Ovary (tissue), 9 donors: Measurements from ENCODE around the gene ABCC3. TPM values are rescaled to one million over a fixed set of nuclear protein-coding genes. Genes with fewer than 3 reads are reported as not detected.

ENCODE experiments used
- DNase-seq, 5 donors: peaks; one replicate each; pipeline ENCODE4 v3.0.0-alpha.2; 2019 to 2020
- H3K27ac ChIP-seq, 2 donors: fragments of 200-600 bp; one replicate each; pipeline versions ENCODE4 v1.5.1 to v1.8.0; 2019 to 2022
- H3K27me3 ChIP-seq: fragments of 200-600 bp; one replicate; pipeline ENCODE4 v1.8.0; 2022
- H3K36me3 ChIP-seq: fragments of 200-600 bp; sonication (generic); one replicate; pipeline ENCODE4 v1.5.1; 2019
- H3K4me1 ChIP-seq: one replicate; pipeline ENCODE4 v1.8.1; 2013; ENCODE audit warnings: mild to moderate bottlenecking, moderate library complexity; ENCODE audit not compliant: insufficient read depth
- H3K4me3 ChIP-seq: fragments of 200-600 bp; sonication (generic); one replicate; pipeline ENCODE4 v1.5.1; 2017
- H3K9me3 ChIP-seq, 2 donors: fragments of 200-600 bp in 1 of 2; sonication (generic) in 1 of 2; one replicate each; pipeline versions ENCODE4 v1.5.1 to v1.8.1; 2013 to 2019; ENCODE audit warnings: mild to moderate bottlenecking in 1 of 2, moderate library complexity in 1 of 2
- CTCF ChIP-seq, 3 donors: fragments of 450-650 bp in 2 of 3; fragments of 200-600 bp in 1 of 3; IDR thresholded peaks; one replicate each; pipeline versions ENCODE4 v1.5.1 to v1.8.0; 2016 to 2022; ENCODE audit warnings: antibody characterized with exemption in 3 of 3, mild to moderate bottlenecking in 1 of 3
- EP300 ChIP-seq: sonication (generic); formaldehyde crosslinking; IDR thresholded peaks from one replicate; pipeline ENCODE4 v1.6.1; 2017; ENCODE audit warnings: antibody characterized with exemption
- POLR2A ChIP-seq: fragments of 450-650 bp; IDR thresholded peaks from one replicate; pipeline ENCODE4 v1.6.1; 2017; ENCODE audit warnings: antibody characterized with exemption, mild to moderate bottlenecking, moderate library complexity
- WGBS, 3 donors: extraction: QIAGEN DNeasy Blood & Tissue Kit in 1 of 3; methylation state at CpG; one replicate each; pipeline versions ENCODE4 v1.1.5 to v1.1.7; 2013 to 2017; 5-methylcytosine and 5-hydroxymethylcytosine counted together
- intact Hi-C, 4 donors: fragments of 100-400 bp; cut with DNase I; formaldehyde crosslinking; loops; one replicate each; pipeline versions ENCODE4 v1.11.0 to v1.15.1; 2022 to 2023
- polyA plus RNA-seq, 2 donors: library from polyadenylated mRNA; stranded (reverse); fragments of 200-250 nt in 1 of 2; fragments of 350-450 nt in 1 of 2; fragmentation: Illumina TruSeq in 1 of 2; extraction: RNeasy Lipid Tissue Mini Kit (QIAGEN cat#74804) in 1 of 2; gene quantifications; one replicate each; pipeline ENCODE4 v1.2.3, GENCODE V29; 2013 to 2014
- total RNA-seq, 7 donors: library from RNA; depleted of rRNA in 2 of 7; stranded (reverse); fragments of >200 nt in 2 of 7; fragmentation: NEBNext Ultra II Directional in 3 of 7; extraction: Animal tissue kit (Norgen Biotek cat#: 25700) in 3 of 7; gene quantifications; one replicate each; pipeline versions ENCODE4 v1.1.0 to v1.2.4, GENCODE V29; 2016 to 2023
- donor health status: DM: no; HTN: no; CAD: no; lungs with moderate emphysema.
- donor health status: DM: no; HTN: no; CAD: no.
- donor health status: Bipolar disorder and iron deficiency.
- donor health status: DM: yes; HTN: yes; CAD: no.
- donor health status: DM: no; HTN: no; CAD: no.
- donor health status: DM: yes; HTN: yes; CAD: no.

ABCC3 gene
- total and polyA plus RNA-seq, 9 donors = 1.4 to 14.2 (median 5.2) TPM

DNA sequence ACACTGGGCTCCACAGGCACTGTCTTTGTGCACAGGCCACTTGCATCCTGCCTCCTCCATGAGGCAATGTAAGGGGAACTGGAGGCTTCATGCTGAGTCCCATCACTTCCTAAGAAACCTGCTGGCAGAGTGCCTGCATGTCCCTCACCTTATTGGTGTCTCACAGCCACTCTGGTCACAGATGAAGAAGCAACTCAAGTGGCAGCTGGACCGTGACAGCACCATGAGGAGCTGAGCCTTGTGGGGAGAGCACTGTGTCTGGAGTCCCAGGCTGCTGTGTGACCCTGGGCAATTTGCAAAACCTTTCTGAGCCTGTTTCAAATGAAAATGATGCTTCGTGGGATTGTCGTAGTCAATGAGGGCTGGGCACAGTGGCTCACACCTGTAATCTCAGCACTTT lies 53.6 kb downstream of the ABCC3 start:
- intact Hi-C loops = loop anchor here (5.0 to 10.0 kb wide), 4 partner anchors 53 to 206 kb away; partner anchors contain the start of gene ABCC3 (in 1 of the 4)
- peak in 2 of 5 donors; percentile 51 to 52 for DNase-seq
- 96 to 98% (median 96%) methylated on average over 3 of the region's 3 CpGs for WGBS, 3 donors

DNA sequence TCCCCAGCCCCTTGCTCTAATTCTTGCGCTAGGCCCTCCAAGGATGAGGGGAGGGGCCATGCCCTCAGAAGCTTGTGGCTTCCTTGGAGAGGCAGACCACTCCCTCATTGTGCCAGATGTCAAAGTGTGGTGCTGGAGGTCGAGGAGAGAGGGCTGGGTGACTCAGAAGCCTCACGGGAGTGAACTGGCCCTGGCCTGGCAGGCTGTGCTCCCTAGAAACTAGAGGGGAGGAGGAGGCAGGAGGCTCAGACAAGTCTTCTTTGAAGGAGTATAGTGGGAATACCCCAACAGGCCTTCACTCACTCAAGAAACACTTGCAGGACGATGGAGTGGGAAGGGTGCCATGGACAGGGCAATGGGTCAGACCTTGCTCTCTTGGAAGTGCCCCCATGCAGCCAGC lies 54.6 kb downstream of the ABCC3 start:
- H3K27me3 ChIP-seq = no peaks in the 10 kb centered on the region

More for the DNA sequence above, 53.6 kb downstream of the ABCC3 start:
- Histone ChIP-seq H3K27me3 (no peaks in the 10 kb centered on the region), H3K27ac (peak overlapping the region in 1 of 2 donors; percentile 85), H3K4me1 (peaks cover 32% of the 10 kb centered on the region), H3K36me3 (no peaks in the 10 kb centered on the region), H3K9me3 (no peaks in the 10 kb centered on the region), H3K4me3 (no peak overlapping the region)
- TF ChIP-seq EP300 (no peak), POLR2A (no peak), CTCF (IDR thresholded peaks at IDR 0.05) (no peak)

GRCh38 chr17:50689956-50690886 lies 55.5 kb downstream of the ABCC3 start:
- H3K27ac ChIP-seq = peak overlapping the region in 1 of 2 donors; percentile 39
- H3K4me1 ChIP-seq = peaks cover 36% of the 10 kb centered on the region
- TF ChIP-seq POLR2A (no peak), CTCF (IDR thresholded peaks at IDR 0.05) (no peak), EP300 (no peak)
- intact Hi-C loops = loop anchor here (5.0 to 10.0 kb wide), 4 partner anchors 55 to 208 kb away; partner anchors contain the start of gene ABCC3 (in 1 of the 4)
- DNase-seq = no peak
- H3K36me3 ChIP-seq = no peaks in the 10 kb centered on the region
- H3K4me3 ChIP-seq = no peak overlapping the region
- WGBS, 3 donors = 42 to 55% (median 50%) methylated on average over 19 of the region's 19 CpGs
- H3K9me3 ChIP-seq = no peaks in the 10 kb centered on the region
- no peaks in the 10 kb centered on the region for H3K27me3 ChIP-seq

More for the DNA sequence above, 54.6 kb downstream of the ABCC3 start:
- Histone ChIP-seq H3K36me3 (no peaks in the 10 kb centered on the region), H3K27ac (no peak overlapping the region), H3K9me3 (no peaks in the 10 kb centered on the region), H3K4me3 (no peak overlapping the region), H3K4me1 (peaks cover 34% of the 10 kb centered on the region)
- TF ChIP-seq POLR2A = no peak
- WGBS, 3 donors = 19 to 27% (median 26%) methylated on average over 4 of the region's 4 CpGs
- intact Hi-C loops = loop anchor here (5.0 to 10.0 kb wide), 4 partner anchors 54 to 207 kb away; partner anchors contain the start of gene ABCC3 (in 1 of the 4)
- DNase-seq = peak; percentile 58 to 72 (median 61)

DNA sequence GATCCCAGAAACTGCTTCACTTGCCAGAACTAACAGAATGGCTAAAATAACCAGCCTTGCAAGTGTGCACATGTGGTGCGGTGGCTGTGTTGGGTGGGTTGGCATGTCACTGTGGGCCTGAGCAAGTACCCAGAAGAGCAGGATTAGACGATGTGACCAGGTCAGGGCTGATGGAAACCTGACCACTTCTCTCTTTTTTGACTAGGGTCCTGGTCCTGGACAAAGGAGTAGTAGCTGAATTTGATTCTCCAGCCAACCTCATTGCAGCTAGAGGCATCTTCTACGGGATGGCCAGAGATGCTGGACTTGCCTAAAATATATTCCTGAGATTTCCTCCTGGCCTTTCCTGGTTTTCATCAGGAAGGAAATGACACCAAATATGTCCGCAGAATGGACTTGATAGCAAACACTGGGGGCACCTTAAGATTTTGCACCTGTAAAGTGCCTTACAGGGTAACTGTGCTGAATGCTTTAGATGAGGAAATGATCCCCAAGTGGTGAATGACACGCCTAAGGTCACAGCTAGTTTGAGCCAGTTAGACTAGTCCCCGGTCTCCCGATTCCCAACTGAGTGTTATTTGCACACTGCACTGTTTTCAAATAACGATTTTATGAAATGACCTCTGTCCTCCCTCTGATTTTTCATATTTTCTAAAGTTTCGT lies 56.3 kb downstream of the ABCC3 start:
- TF ChIP-seq CTCF (IDR thresholded peaks at IDR 0.05) = no peak
- no peak for TF ChIP-seq EP300
- TF ChIP-seq POLR2A = no peak
- no peaks in the 10 kb centered on the region for H3K9me3 ChIP-seq
- peaks cover 36% of the 10 kb centered on the region for H3K4me1 ChIP-seq
- 59 to 66% (median 62%) methylated on average over 9 of the region's 9 CpGs for WGBS, 3 donors
- DNase-seq = no peak
- no peaks in the 10 kb centered on the region for H3K27me3 ChIP-seq
- no peak overlapping the region for H3K4me3 ChIP-seq
- H3K27ac ChIP-seq = no peak overlapping the region
- intact Hi-C loops = loop anchor here in 1 of 4 donors (10.0 kb wide), 1 partner anchor 206 kb away; no protein-coding TSS in a partner anchor
- H3K36me3 ChIP-seq = no peaks in the 10 kb centered on the region
